Mesendoderm (in vitro differentiated cells): Measurements from ENCODE around the gene MBTD1.

Experiments used
- DNase-seq: peaks from one replicate; pipeline ENCODE4 v3.0.0; 2013
- H2AK5ac ChIP-seq: 2 replicates; pipeline ENCODE4 v1.6.1; 2013; ENCODE audit warnings: low read length, inconsistent platforms
- H2BK120ac ChIP-seq: 2 replicates; pipeline ENCODE4 v1.6.1; 2013; ENCODE audit warnings: low read depth, mild to moderate bottlenecking, low read length, moderate library complexity, mixed read lengths
- H2BK15ac ChIP-seq: replicated peaks from 2 replicates; pipeline ENCODE4 v1.6.1; 2013; ENCODE audit warnings: low read depth, mild to moderate bottlenecking, moderate library complexity
- H2BK5ac ChIP-seq: 2 replicates; pipeline ENCODE4 v1.6.1; 2013; ENCODE audit warnings: low read length, inconsistent platforms
- H3K18ac ChIP-seq: 2 replicates; pipeline ENCODE4 v1.6.1; 2013; ENCODE audit warnings: mild to moderate bottlenecking, low read length, mixed read lengths
- H3K23ac ChIP-seq: one replicate; pipeline ENCODE4 v1.6.1; 2013; ENCODE audit warnings: low read length
- H3K27ac ChIP-seq: 2 replicates; pipeline ENCODE4 v1.5.1; 2013; ENCODE audit warnings: low read depth, mild to moderate bottlenecking, inconsistent platforms, low read length, moderate library complexity
- H3K27me3 ChIP-seq: 2 replicates; pipeline ENCODE4 v1.6.1; 2013; ENCODE audit warnings: low read length, control low read depth, mild to moderate bottlenecking, inconsistent platforms; ENCODE audit not compliant: insufficient read depth, poor library complexity
- H3K36me3 ChIP-seq: 2 replicates; pipeline ENCODE4 v1.6.1; 2013; ENCODE audit warnings: low read length, inconsistent platforms; ENCODE audit not compliant: control insufficient read depth, insufficient read depth
- H3K4ac ChIP-seq: one replicate; pipeline ENCODE4 v1.6.1; 2013; ENCODE audit warnings: low read depth, mild to moderate bottlenecking, low read length, moderate library complexity
- H3K4me1 ChIP-seq: 2 replicates; pipeline ENCODE4 v1.6.1; 2013; ENCODE audit warnings: low read depth, low read length, inconsistent platforms; ENCODE audit not compliant: control insufficient read depth
- H3K4me2 ChIP-seq: 2 replicates; pipeline ENCODE4 v1.6.1; 2013; ENCODE audit warnings: low read length
- H3K4me3 ChIP-seq: 2 replicates; pipeline ENCODE4 v1.5.1; 2013; ENCODE audit warnings: mild to moderate bottlenecking, low read length
- H3K56ac ChIP-seq: one replicate; pipeline ENCODE4 v1.6.1; 2013; ENCODE audit warnings: low read length
- H3K79me1 ChIP-seq: 2 replicates; pipeline ENCODE4 v1.6.1; 2013; ENCODE audit warnings: low read length, inconsistent platforms
- H3K79me2 ChIP-seq: 2 replicates; pipeline ENCODE4 v1.6.1; 2013; ENCODE audit warnings: mild to moderate bottlenecking, low read length; ENCODE audit not compliant: control insufficient read depth, insufficient read depth
- H3K9ac ChIP-seq: 2 replicates; pipeline ENCODE4 v1.6.1; 2013; ENCODE audit warnings: low read length, inconsistent platforms
- H4K5ac ChIP-seq: one replicate; pipeline ENCODE4 v1.6.1; 2013; ENCODE audit warnings: low read length
- H4K8ac ChIP-seq: one replicate; pipeline ENCODE4 v1.6.1; 2013; ENCODE audit warnings: low read depth, mild to moderate bottlenecking, control low read depth, low read length, moderate library complexity
- WGBS: extraction: QIAGEN DNeasy Blood & Tissue Kit; methylation state at CpG from one replicate; pipeline ENCODE4 v1.1.7; 2013; ENCODE audit warnings: low lambda C conversion rate, missing lambda C conversion rate; ENCODE audit not compliant: insufficient coverage; ENCODE audit errors: extremely low coverage; 5-methylcytosine and 5-hydroxymethylcytosine counted together

MBTD1 gene

DNA sequence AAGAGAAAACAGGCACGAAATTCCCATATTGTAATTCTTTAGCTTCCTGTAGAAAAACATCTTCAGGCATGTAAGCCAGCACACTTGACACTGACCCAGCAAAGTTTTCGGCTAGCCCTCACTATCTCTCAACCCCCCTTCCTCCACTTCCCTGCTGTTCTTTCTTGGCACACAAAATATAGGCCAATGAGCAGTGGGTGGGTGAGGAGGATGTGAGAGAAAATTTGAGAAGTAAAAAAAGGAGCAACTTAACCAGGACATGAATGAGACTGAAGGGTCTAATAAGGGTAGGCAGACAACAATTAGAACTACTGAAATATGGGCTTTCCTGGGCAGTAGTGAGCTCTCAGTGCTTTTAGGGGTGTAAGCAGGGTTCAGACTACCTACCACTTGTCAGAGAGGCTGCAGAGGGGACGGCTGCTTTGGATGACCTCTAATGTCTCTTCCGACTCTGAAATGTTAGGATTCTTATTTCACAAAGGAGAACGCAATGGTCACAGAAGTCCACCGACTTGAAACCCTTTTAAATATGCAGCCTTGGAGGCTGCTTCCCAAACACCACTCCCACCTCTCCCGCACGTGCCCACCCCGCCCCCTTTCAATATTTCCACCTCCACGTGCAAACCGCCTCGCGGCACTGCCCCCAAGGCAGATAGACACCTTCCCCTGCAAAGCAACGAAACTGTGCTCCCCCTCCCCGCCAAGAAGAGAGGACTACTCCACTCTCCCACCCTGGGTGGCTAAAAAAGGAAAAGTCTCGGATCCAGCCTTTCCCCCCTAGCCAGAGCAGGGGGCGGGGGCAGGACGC lies 889 bp downstream of the MBTD1 start:
- H2BK5ac ChIP-seq, result no peak overlapping the region
- peak; percentile 58 for DNase-seq
- H2BK15ac ChIP-seq, result no peak overlapping the region
- peak overlapping the region; percentile 80 for H3K4me2 ChIP-seq
- peak overlapping the region; percentile 98 for H3K4me3 ChIP-seq
- H3K4me1 ChIP-seq, result peaks cover 2% of the 10 kb centered on the region
- H4K5ac ChIP-seq, result no peak overlapping the region
- H2BK120ac ChIP-seq, result no peak overlapping the region
- peak overlapping the region; percentile 85 for H3K27ac ChIP-seq
- no peak overlapping the region for H2AK5ac ChIP-seq
- peaks cover 17% of the 10 kb centered on the region for H3K79me1 ChIP-seq
- H4K8ac ChIP-seq, result no peak overlapping the region
- H3K56ac ChIP-seq, result peak overlapping the region; percentile 92
- peaks cover 66% of the 10 kb centered on the region for H3K79me2 ChIP-seq
- H3K9ac ChIP-seq, result peak overlapping the region; percentile 94
- peak overlapping the region; percentile 76 for H3K4ac ChIP-seq
- no peaks in the 10 kb centered on the region for H3K27me3 ChIP-seq
- H3K18ac ChIP-seq, result peak overlapping the region; percentile 85
- no peaks in the 10 kb centered on the region for H3K36me3 ChIP-seq
- WGBS, result no CpG with 5 or more reads among the region's 18 CpGs
- H3K23ac ChIP-seq, result no peak overlapping the region

DNA sequence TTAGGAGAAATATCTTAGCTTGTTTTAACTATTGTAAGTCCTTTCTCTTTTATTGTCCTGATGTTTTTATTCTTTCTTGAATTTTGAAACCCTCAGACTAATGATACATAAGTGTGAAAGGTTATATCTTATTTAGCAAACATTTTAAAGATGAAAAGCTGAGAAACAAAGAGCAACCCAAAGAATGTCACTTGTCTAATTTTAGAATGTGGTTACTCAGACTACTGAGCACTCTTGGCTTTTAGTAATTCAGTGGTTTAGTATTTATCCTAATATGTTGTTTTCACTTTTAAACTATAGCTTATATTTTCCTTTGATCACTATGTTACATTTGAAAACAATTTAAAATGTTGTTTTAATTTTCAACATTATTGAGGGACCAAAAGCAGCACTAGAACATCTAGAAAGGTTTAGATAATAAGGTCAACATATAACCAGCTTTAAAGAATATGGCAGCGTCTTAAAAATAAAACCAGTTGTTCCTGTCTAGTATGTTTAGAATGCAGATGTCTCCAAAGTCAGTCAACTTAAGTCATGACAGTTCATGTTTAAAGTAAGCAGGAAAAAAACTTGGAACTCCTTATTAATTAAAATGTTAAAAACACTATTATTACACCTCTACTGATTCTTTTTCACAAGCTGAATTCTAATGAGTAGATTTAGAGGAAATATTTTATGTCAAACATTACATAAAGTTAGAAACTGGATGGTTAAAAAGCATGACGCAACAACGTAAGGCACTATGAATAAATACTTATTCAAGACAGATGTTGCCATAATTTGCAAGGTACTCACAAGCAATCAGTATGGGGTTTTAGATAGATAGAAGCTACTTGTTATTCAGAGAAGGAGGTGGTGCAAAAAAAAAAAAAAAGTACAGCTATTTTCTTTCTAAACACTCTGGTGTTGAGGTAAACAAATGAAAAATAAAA lies 2.4 kb downstream of the MBTD1 start:
- H3K36me3 ChIP-seq, result no peaks in the 10 kb centered on the region
- H3K4me1 ChIP-seq, result no peaks in the 10 kb centered on the region
- H3K27ac ChIP-seq, result no peak overlapping the region
- H3K27me3 ChIP-seq, result no peaks in the 10 kb centered on the region
- H4K8ac ChIP-seq, result no peak overlapping the region
- H3K56ac ChIP-seq, result no peak overlapping the region
- no peak for DNase-seq
- no peak overlapping the region for H3K4ac ChIP-seq
- no peak overlapping the region for H3K4me2 ChIP-seq
- no peak overlapping the region for H2BK15ac ChIP-seq
- WGBS, result no CpG with 5 or more reads among the region's 3 CpGs
- H3K18ac ChIP-seq, result no peak overlapping the region
- peaks cover 8% of the 10 kb centered on the region for H3K79me1 ChIP-seq
- H3K79me2 ChIP-seq, result peaks cover 56% of the 10 kb centered on the region
- H3K4me3 ChIP-seq, result no peak overlapping the region
- no peak overlapping the region for H3K23ac ChIP-seq
- H3K9ac ChIP-seq, result no peak overlapping the region
- H4K5ac ChIP-seq, result no peak overlapping the region
- no peak overlapping the region for H2AK5ac ChIP-seq
- no peak overlapping the region for H2BK5ac ChIP-seq
- H2BK120ac ChIP-seq, result no peak overlapping the region

DNA sequence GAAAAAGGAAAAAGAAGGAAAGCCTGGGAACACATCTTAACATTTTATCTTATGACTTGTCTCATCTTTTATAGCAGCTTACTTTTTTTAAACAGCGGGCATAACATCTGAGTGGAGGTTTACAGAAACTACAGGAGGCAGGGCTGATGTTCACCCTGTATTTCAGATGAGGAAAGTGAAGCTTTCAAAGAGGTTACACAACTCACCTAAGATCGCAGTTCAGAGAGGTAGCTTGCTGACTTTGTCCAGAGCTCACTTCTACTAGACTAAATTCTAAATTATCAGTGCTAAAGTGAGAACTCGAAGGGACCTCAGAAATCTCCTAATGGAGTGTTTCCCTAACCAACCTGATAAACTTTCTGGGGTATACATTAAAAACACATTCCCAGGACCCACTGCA lies 3.7 kb downstream of the MBTD1 start:
- no peak overlapping the region for H3K27ac ChIP-seq
- DNase-seq, result no peak
- no peaks in the 10 kb centered on the region for H3K36me3 ChIP-seq
- no peak overlapping the region for H4K8ac ChIP-seq
- peaks cover 43% of the 10 kb centered on the region for H3K79me2 ChIP-seq
- no peak overlapping the region for H3K23ac ChIP-seq
- no peak overlapping the region for H3K9ac ChIP-seq
- WGBS, result no CpG with 5 or more reads among the region's 3 CpGs
- no peaks in the 10 kb centered on the region for H3K27me3 ChIP-seq
- H3K79me1 ChIP-seq, result peaks cover 7% of the 10 kb centered on the region
- no peak overlapping the region for H2AK5ac ChIP-seq
- H3K18ac ChIP-seq, result no peak overlapping the region
- no peak overlapping the region for H2BK5ac ChIP-seq
- H3K4ac ChIP-seq, result no peak overlapping the region
- no peak overlapping the region for H3K56ac ChIP-seq
- H3K4me2 ChIP-seq, result no peak overlapping the region
- no peak overlapping the region for H4K5ac ChIP-seq
- no peak overlapping the region for H3K4me3 ChIP-seq
- H3K4me1 ChIP-seq, result no peaks in the 10 kb centered on the region
- H2BK120ac ChIP-seq, result no peak overlapping the region
- H2BK15ac ChIP-seq, result no peak overlapping the region

DNA sequence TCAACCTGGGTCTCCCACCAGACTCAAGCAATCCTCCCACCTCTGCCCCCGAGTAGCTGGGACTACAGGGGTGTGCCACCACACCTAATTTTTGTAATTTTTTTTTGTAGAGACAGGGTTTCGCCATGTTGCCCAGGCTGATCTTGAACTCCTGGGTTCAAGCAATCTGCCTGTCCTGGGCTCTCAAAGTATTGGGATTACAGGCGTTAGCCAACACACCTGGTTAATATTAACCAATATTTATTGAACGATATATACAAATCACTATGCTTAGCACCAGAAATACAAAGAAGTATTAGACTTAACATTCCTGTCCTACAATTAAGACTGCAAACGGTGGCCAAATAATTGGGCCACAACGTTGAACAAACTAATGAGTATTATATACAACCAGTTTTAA lies 4.2 kb downstream of the MBTD1 start:
- Histone ChIP-seq H3K79me2 (peaks cover 41% of the 10 kb centered on the region), H3K23ac (no peak overlapping the region), H2AK5ac (no peak overlapping the region), H3K4me2 (no peak overlapping the region), H3K27ac (no peak overlapping the region), H4K8ac (no peak overlapping the region), H3K79me1 (peaks cover 7% of the 10 kb centered on the region), H3K9ac (no peak overlapping the region), H3K4ac (no peak overlapping the region), H3K4me3 (no peak overlapping the region), H2BK120ac (no peak overlapping the region), H2BK5ac (no peak overlapping the region), H4K5ac (no peak overlapping the region), H3K36me3 (no peaks in the 10 kb centered on the region), H2BK15ac (no peak overlapping the region), H3K56ac (no peak overlapping the region), H3K18ac (no peak overlapping the region), H3K27me3 (no peaks in the 10 kb centered on the region), H3K4me1 (no peaks in the 10 kb centered on the region)
- WGBS, result no CpG with 5 or more reads among the region's 6 CpGs
- DNase-seq, result no peak

DNA sequence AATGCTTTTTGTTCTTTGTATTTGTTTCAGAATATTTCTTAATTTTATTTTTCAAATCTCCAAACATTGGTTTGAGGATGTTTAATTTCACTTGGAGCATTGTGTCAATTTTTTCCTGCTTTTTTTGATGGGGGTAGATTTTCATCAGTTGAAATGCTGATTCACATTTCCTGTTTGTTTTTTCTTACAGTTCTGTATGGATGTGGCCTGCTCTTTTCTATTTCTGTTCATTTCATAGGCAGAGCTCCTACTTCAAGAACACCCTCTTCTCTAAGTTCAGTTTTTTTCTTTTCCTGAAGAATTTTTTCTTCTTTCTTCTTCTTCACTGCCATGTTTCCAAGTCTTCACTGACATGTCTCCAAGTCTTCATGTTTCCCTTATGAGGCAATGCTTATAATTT lies 8.8 kb downstream of the MBTD1 start:
- Histone ChIP-seq H3K36me3 (peaks cover 2% of the 10 kb centered on the region), H3K4me2 (no peak overlapping the region), H3K4me1 (no peaks in the 10 kb centered on the region)

More for the DNA sequence above, 8.8 kb downstream of the MBTD1 start:
- H3K79me2 ChIP-seq, result peaks cover 9% of the 10 kb centered on the region
- no peaks in the 10 kb centered on the region for H3K27me3 ChIP-seq
- H4K5ac ChIP-seq, result no peak overlapping the region
- no peak overlapping the region for H3K23ac ChIP-seq
- H3K56ac ChIP-seq, result no peak overlapping the region
- no peak overlapping the region for H3K27ac ChIP-seq
- H4K8ac ChIP-seq, result no peak overlapping the region
- H3K4ac ChIP-seq, result no peak overlapping the region
- peaks cover 4% of the 10 kb centered on the region for H3K79me1 ChIP-seq
- H3K9ac ChIP-seq, result no peak overlapping the region
- no peak overlapping the region for H2AK5ac ChIP-seq
- no peak overlapping the region for H2BK15ac ChIP-seq
- H2BK120ac ChIP-seq, result no peak overlapping the region
- no peak overlapping the region for H3K18ac ChIP-seq
- no peak for DNase-seq
- no peak overlapping the region for H2BK5ac ChIP-seq
- H3K4me3 ChIP-seq, result no peak overlapping the region
